WTC11 (cell line): Measurements from ENCODE around the gene ZIK1. TPM values are rescaled to one million over a fixed set of nuclear protein-coding genes. Genes with fewer than 3 reads are reported as not detected.

Experiments used
- ATAC-seq: fragments of 200-7000 bp; cut with Tn5 transposase; 2 replicates; pipeline ENCODE4 v1.10.0; 2021; ENCODE audit warnings: mild to moderate bottlenecking, moderate library complexity
- CTCF ChIA-PET: fragments of 300-600 bp; sonication (Branson Sonifier 250); formaldehyde crosslinking; loops from one replicate; lab custom pipeline; 2021; ENCODE audit warnings: antibody characterized with exemption; lab: Charles Lee
- POLR2A ChIA-PET: fragments of 350-600 bp; sonication (Branson Sonifier 250); formaldehyde crosslinking; loops from one replicate; lab custom pipeline; 2021; ENCODE audit warnings: antibody characterized with exemption; lab: Charles Lee
- DNase-seq: peaks from one replicate; pipeline ENCODE4 v3.0.0; 2021; ENCODE audit warnings: low spot score
- H3K27ac Mint-ChIP-seq: 2 replicates; pipeline ENCODE4 v1.8.0; 2021; ENCODE audit warnings: mixed read lengths
- H3K27me3 Mint-ChIP-seq: 2 replicates; pipeline ENCODE4 v1.8.0; 2021; ENCODE audit warnings: low read depth, mild to moderate bottlenecking, moderate library complexity, mixed read lengths
- H3K36me3 Mint-ChIP-seq: 2 replicates; pipeline ENCODE4 v1.8.0; 2021; ENCODE audit warnings: mixed read lengths
- H3K4me1 Mint-ChIP-seq: 2 replicates; pipeline ENCODE4 v1.8.0; 2022; ENCODE audit warnings: mixed read lengths
- H3K4me3 Mint-ChIP-seq: 2 replicates; pipeline ENCODE4 v1.8.0; 2021; ENCODE audit warnings: mild to moderate bottlenecking, moderate library complexity, mixed read lengths
- H3K9me3 Mint-ChIP-seq: 2 replicates; pipeline ENCODE4 v1.8.0; 2021; ENCODE audit warnings: mixed read lengths
- E2F4 ChIP-seq: sonication (generic); formaldehyde crosslinking; IDR thresholded peaks from 2 replicates; pipeline ENCODE4 v1.8.1; 2022; ENCODE audit warnings: low read depth, mild to moderate bottlenecking, moderate library complexity, missing genetic modification reagents, borderline replicate concordance
- total RNA-seq: library from RNA; stranded (reverse); gene quantifications from 3 replicates; pipeline ENCODE4 v1.2.3, GENCODE V29; 2021

Gene ZIK1
- total RNA-seq, 1 experiment from 2014 or later, result 31.1 TPM

- DNase-seq, result no peak
- Mint-ChIP-seq H3K4me1 (no peaks in the 10 kb centered on the region), H3K9me3 (peaks cover 20% of the 10 kb centered on the region), H3K4me3 (no peak overlapping the region), H3K27me3 (peaks cover 1% of the 10 kb centered on the region), H3K36me3 (peaks cover 52% of the 10 kb centered on the region), H3K27ac (no peak overlapping the region)
- CTCF ChIA-PET, result no interaction called here
- no peak for TF ChIP-seq E2F4 (CRISPR knock-in tag)
- no peak for ATAC-seq
- POLR2A ChIA-PET, result no interaction called here
These were observed 58.6 kb downstream of the ZIK1 start for GRCh38 chr19:57642396-57643046.

Other genes starting within 250 kb of the ZIK1 start
- gene ZNF304, start 232.9 kb upstream of the ZIK1 start, total RNA-seq, result 10.4 to 11.0 TPM (median 10.8 TPM) in 3 replicates
- 10.5 to 11.7 TPM (median 10.5 TPM) in 3 replicates for gene TRAPPC2B, start 220.6 kb upstream of the ZIK1 start, total RNA-seq
- gene ZNF547, start 220.6 kb upstream of the ZIK1 start, total RNA-seq, result 2.3 to 2.7 TPM (median 2.4 TPM) in 3 replicates
- gene ZNF548, start 194.3 kb upstream of the ZIK1 start, total RNA-seq, result 10.8 to 14.2 TPM (median 11.3 TPM) in 3 replicates
- 6.7 to 10.3 TPM (median 7.7 TPM) in 3 replicates for gene ZNF17, start 173.0 kb upstream of the ZIK1 start, total RNA-seq
- 32.3 to 34.7 TPM (median 34.6 TPM) in 3 replicates for gene ZNF749, start 148.8 kb upstream of the ZIK1 start, total RNA-seq
- 0.73 to 0.89 TPM (median 0.83 TPM) in 3 replicates for gene VN1R1, start 127.0 kb upstream of the ZIK1 start, total RNA-seq
- 13.1 to 15.0 TPM (median 14.0 TPM) in 3 replicates for gene ZNF772, start 106.6 kb upstream of the ZIK1 start, total RNA-seq
- gene ZNF419, start 96.4 kb upstream of the ZIK1 start, total RNA-seq, result 9.0 to 11.3 TPM (median 9.1 TPM) in 3 replicates
- 6.3 to 8.6 TPM (median 6.8 TPM) in 3 replicates for gene ZNF773, start 84.2 kb upstream of the ZIK1 start, total RNA-seq
- 8.8 to 9.7 TPM (median 9.2 TPM) in 3 replicates for gene ZNF549, start 56.8 kb upstream of the ZIK1 start, total RNA-seq
- 13.0 to 17.5 TPM (median 15.5 TPM) in 3 replicates for gene ZNF550, start 24.3 kb upstream of the ZIK1 start, total RNA-seq
- gene ZNF416, start 5.2 kb upstream of the ZIK1 start, total RNA-seq, result 8.3 to 10.0 TPM (median 9.1 TPM) in 3 replicates
- 10.4 to 12.0 TPM (median 11.2 TPM) in 3 replicates for gene ZNF530, start 15.7 kb downstream of the ZIK1 start, total RNA-seq
- 46.8 to 53.1 TPM (median 52.5 TPM) in 3 replicates for gene ZNF134, start 30.1 kb downstream of the ZIK1 start, total RNA-seq
- gene ZNF211, start 49.0 kb downstream of the ZIK1 start, total RNA-seq, result 13.5 to 17.6 TPM (median 14.3 TPM) in 3 replicates
- 0.09 to 0.13 TPM in 2 of 3 replicates, not detected in the other for gene ZSCAN4, start 84.8 kb downstream of the ZIK1 start, total RNA-seq
- 30.2 to 32.4 TPM (median 31.3 TPM) in 3 replicates for gene ZNF551, start 97.8 kb downstream of the ZIK1 start, total RNA-seq
- 20.0 to 22.0 TPM (median 21.4 TPM) in 3 replicates for gene ZNF154, start 125.1 kb downstream of the ZIK1 start, total RNA-seq
- gene ZNF671, start 143.5 kb downstream of the ZIK1 start, total RNA-seq, result 6.8 to 9.1 TPM (median 7.1 TPM) in 3 replicates
- gene ZNF776, start 162.7 kb downstream of the ZIK1 start, total RNA-seq, result 14.3 to 16.9 TPM (median 16.4 TPM) in 3 replicates
- gene ZNF586, start 185.5 kb downstream of the ZIK1 start, total RNA-seq, result 13.6 to 16.4 TPM (median 15.4 TPM) in 3 replicates
- gene ZNF552, start 230.8 kb downstream of the ZIK1 start, total RNA-seq, result 9.0 to 13.1 TPM (median 9.3 TPM) in 3 replicates
- gene ZNF587B, start 246.2 kb downstream of the ZIK1 start, total RNA-seq, result 39.9 to 43.2 TPM (median 41.7 TPM) in 3 replicates